Erythroblast (primary cell): ENCODE data around the gene CCDC80.

Experiments used
- GATA1 ChIP-seq: IDR thresholded peaks from 2 replicates; pipeline ENCODE4 v1.6.1; 2011; ENCODE audit warnings: low read depth, mild to moderate bottlenecking, control low read depth, low read length, moderate library complexity
- POLR2A ChIP-seq: IDR thresholded peaks from 2 replicates; pipeline ENCODE4 v1.6.1; 2011; ENCODE audit warnings: mild to moderate bottlenecking, low read length

GRCh38 chr3:112654979-112655378, 14.0 kb upstream of the CCDC80 start:
- TF ChIP-seq POLR2A (no peak), GATA1 (no peak)
